Measurements from ENCODE around the gene OR2D3. TPM values are rescaled to one million over a fixed set of nuclear protein-coding genes. Genes with fewer than 3 reads are reported as not detected.
"Not testable (repeated sequence)": the region's sequence is repeated elsewhere in the genome, so short reads cannot be mapped to it uniquely, and the experiment has no call there.

The OR2D3 gene
- total RNA-seq, 2 donors from 2014 or later, result not detected

- Histone ChIP-seq H3K27ac (no peak overlapping the region), H3K36me3 (no peaks in the 10 kb centered on the region), H3K27me3 (no peaks in the 10 kb centered on the region), H3K4me1 (no peaks in the 10 kb centered on the region), H3K9ac (ENCODE audit: low read depth in 2 of 2, low read length in 2 of 2) (no peak overlapping the region), H3K9me3 (no peaks in the 10 kb centered on the region), H3K4me3 (no peak overlapping the region)
- TF ChIP-seq CTCF (IDR thresholded peaks at IDR 0.05), result no peak
- intact Hi-C loops (cut with DNase I), result no loop called here
- DNase-seq, result no peak
Measured at GRCh38 chr11:6895010-6895409, 25.8 kb upstream of the OR2D3 start.

GRCh38 chr11:6898911-6899310, 21.9 kb upstream of the OR2D3 start:
- TF ChIP-seq CTCF (IDR thresholded peaks at IDR 0.05), result no peak
- DNase-seq, result no peak
- Histone ChIP-seq H3K27me3 (no peaks in the 10 kb centered on the region), H3K9ac (ENCODE audit: low read depth in 2 of 2, low read length in 2 of 2) (no peak overlapping the region), H3K9me3 (no peaks in the 10 kb centered on the region), H3K4me1 (no peaks in the 10 kb centered on the region), H3K4me3 (no peak overlapping the region), H3K36me3 (no peaks in the 10 kb centered on the region), H3K27ac (no peak overlapping the region)
- intact Hi-C loops (cut with DNase I), result no loop called here

- H3K9me3 ChIP-seq, result no peaks in the 10 kb centered on the region
- intact Hi-C loops (cut with DNase I), result no loop called here
- no peaks in the 10 kb centered on the region for H3K4me1 ChIP-seq
- DNase-seq, result no peak
- no peak overlapping the region for H3K9ac ChIP-seq (ENCODE audit: low read depth in 2 of 2, low read length in 2 of 2)
- no peak overlapping the region for H3K27ac ChIP-seq
- H3K27me3 ChIP-seq, result no peaks in the 10 kb centered on the region
- H3K36me3 ChIP-seq, result no peaks in the 10 kb centered on the region
- H3K4me3 ChIP-seq, result no peak overlapping the region
- no peak for TF ChIP-seq CTCF (IDR thresholded peaks at IDR 0.05)
Measured at GRCh38 chr11:6900327-6900999, 20.3 kb upstream of the OR2D3 start.

GRCh38 chr11:6904804-6905203, 16.0 kb upstream of the OR2D3 start:
- H3K36me3 ChIP-seq; DNase-seq; H3K4me3 ChIP-seq; H3K9me3 ChIP-seq; intact Hi-C loops (cut with DNase I); H3K27me3 ChIP-seq; H3K27ac ChIP-seq; H3K4me1 ChIP-seq; H3K9ac ChIP-seq (ENCODE audit: low read depth in 2 of 2, low read length in 2 of 2): not testable (repeated sequence)

- Histone ChIP-seq H3K27ac (no peak overlapping the region), H3K4me3 (no peak overlapping the region), H3K36me3 (no peaks in the 10 kb centered on the region), H3K4me1 (no peaks in the 10 kb centered on the region), H3K9ac (ENCODE audit: low read depth in 2 of 2, low read length in 2 of 2) (no peak overlapping the region), H3K27me3 (no peaks in the 10 kb centered on the region), H3K9me3 (no peaks in the 10 kb centered on the region)
- TF ChIP-seq CTCF (IDR thresholded peaks at IDR 0.05), result no peak
- intact Hi-C loops (cut with DNase I), result no loop called here
- DNase-seq, result no peak
Measured at GRCh38 chr11:6911378-6911777, 9.4 kb upstream of the OR2D3 start.

GRCh38 chr11:6911948-6912347, 8.9 kb upstream of the OR2D3 start:
- Histone ChIP-seq H3K36me3 (no peaks in the 10 kb centered on the region), H3K9ac (ENCODE audit: low read depth in 2 of 2, low read length in 2 of 2) (no peak overlapping the region), H3K4me3 (no peak overlapping the region), H3K27me3 (no peaks in the 10 kb centered on the region), H3K9me3 (no peaks in the 10 kb centered on the region), H3K4me1 (no peaks in the 10 kb centered on the region), H3K27ac (no peak overlapping the region)
- TF ChIP-seq CTCF (IDR thresholded peaks at IDR 0.05), result no peak
- DNase-seq, result no peak
- intact Hi-C loops (cut with DNase I), result no loop called here
